Measurements from ENCODE around the gene GPC6. TPM values are rescaled to one million over a fixed set of nuclear protein-coding genes. Genes with fewer than 3 reads are reported as not detected.
A peak's percentile ranks its signal among the peaks of the same experiment; 100 is the strongest.

GPC6 gene
- polyA plus RNA-seq, 1 donor = 26.7 TPM

GRCh38 chr13:93338030-93338429 lies 111.4 kb downstream of the GPC6 start:
- Histone ChIP-seq H3K4me3 (ENCODE audit: low read length) (no peak overlapping the region), H3K27me3 (ENCODE audit: control insufficient read depth, insufficient read depth, low read length) (no peaks in the 10 kb centered on the region), H3K4me1 (ENCODE audit: control insufficient read depth, insufficient read depth, low read length) (no peaks in the 10 kb centered on the region), H3K27ac (ENCODE audit: low read length) (no peak overlapping the region), H3K36me3 (ENCODE audit: control insufficient read depth, insufficient read depth, low read length) (no peaks in the 10 kb centered on the region), H3K9me3 (ENCODE audit: control insufficient read depth, low read depth, low read length) (no peaks in the 10 kb centered on the region)
- WGBS (ENCODE audit: insufficient coverage, low lambda C conversion rate) = 75% methylated on average over 2 of the region's 5 CpGs
- no peak for DNase-seq

- Histone ChIP-seq H3K27me3 (ENCODE audit: control insufficient read depth, insufficient read depth, low read length) (no peaks in the 10 kb centered on the region), H3K27ac (ENCODE audit: low read length) (no peak overlapping the region), H3K9me3 (ENCODE audit: control insufficient read depth, low read depth, low read length) (no peaks in the 10 kb centered on the region), H3K4me3 (ENCODE audit: low read length) (no peak overlapping the region), H3K36me3 (ENCODE audit: control insufficient read depth, insufficient read depth, low read length) (no peaks in the 10 kb centered on the region), H3K4me1 (ENCODE audit: control insufficient read depth, insufficient read depth, low read length) (no peaks in the 10 kb centered on the region)
- DNase-seq = no peak
- WGBS (ENCODE audit: insufficient coverage, low lambda C conversion rate) = 67% methylated on average over 1 of the region's 2 CpGs
These were observed 112.3 kb downstream of the GPC6 start for GRCh38 chr13:93338906-93339305.

- no peaks in the 10 kb centered on the region for H3K27me3 ChIP-seq (ENCODE audit: control insufficient read depth, insufficient read depth, low read length)
- WGBS (ENCODE audit: insufficient coverage, low lambda C conversion rate) = 86% methylated on average over 1 of the region's 4 CpGs
- no peaks in the 10 kb centered on the region for H3K36me3 ChIP-seq (ENCODE audit: control insufficient read depth, insufficient read depth, low read length)
- no peak overlapping the region for H3K27ac ChIP-seq (ENCODE audit: low read length)
- no peaks in the 10 kb centered on the region for H3K9me3 ChIP-seq (ENCODE audit: control insufficient read depth, low read depth, low read length)
- H3K4me3 ChIP-seq (ENCODE audit: low read length) = no peak overlapping the region
- DNase-seq = no peak
- H3K4me1 ChIP-seq (ENCODE audit: control insufficient read depth, insufficient read depth, low read length) = no peaks in the 10 kb centered on the region
These were observed 112.9 kb downstream of the GPC6 start for GRCh38 chr13:93339550-93339949.

GRCh38 chr13:93341517-93341916 lies 114.9 kb downstream of the GPC6 start:
- H3K27me3 ChIP-seq (ENCODE audit: control insufficient read depth, insufficient read depth, low read length) = no peaks in the 10 kb centered on the region
- no peaks in the 10 kb centered on the region for H3K36me3 ChIP-seq (ENCODE audit: control insufficient read depth, insufficient read depth, low read length)
- H3K4me1 ChIP-seq (ENCODE audit: control insufficient read depth, insufficient read depth, low read length) = peaks cover 6% of the 10 kb centered on the region
- H3K4me3 ChIP-seq (ENCODE audit: low read length) = no peak overlapping the region
- no peaks in the 10 kb centered on the region for H3K9me3 ChIP-seq (ENCODE audit: control insufficient read depth, low read depth, low read length)
- H3K27ac ChIP-seq (ENCODE audit: low read length) = no peak overlapping the region
- no peak for DNase-seq
- 100% methylated on average over 3 of the region's 4 CpGs for WGBS (ENCODE audit: insufficient coverage, low lambda C conversion rate)

- H3K27me3 ChIP-seq (ENCODE audit: control insufficient read depth, insufficient read depth, low read length) = no peaks in the 10 kb centered on the region
- DNase-seq = no peak
- WGBS (ENCODE audit: insufficient coverage, low lambda C conversion rate) = 88% methylated on average over 1 of the region's 4 CpGs
- no peak overlapping the region for H3K27ac ChIP-seq (ENCODE audit: low read length)
- H3K9me3 ChIP-seq (ENCODE audit: control insufficient read depth, low read depth, low read length) = no peaks in the 10 kb centered on the region
- no peaks in the 10 kb centered on the region for H3K36me3 ChIP-seq (ENCODE audit: control insufficient read depth, insufficient read depth, low read length)
- no peak overlapping the region for H3K4me3 ChIP-seq (ENCODE audit: low read length)
- peaks cover 6% of the 10 kb centered on the region for H3K4me1 ChIP-seq (ENCODE audit: control insufficient read depth, insufficient read depth, low read length)
These were observed 116.5 kb downstream of the GPC6 start for GRCh38 chr13:93343097-93343496.

- Histone ChIP-seq H3K27ac (ENCODE audit: low read length) (no peak overlapping the region), H3K4me1 (ENCODE audit: control insufficient read depth, insufficient read depth, low read length) (peaks cover 6% of the 10 kb centered on the region), H3K9me3 (ENCODE audit: control insufficient read depth, low read depth, low read length) (no peaks in the 10 kb centered on the region), H3K4me3 (ENCODE audit: low read length) (no peak overlapping the region), H3K27me3 (ENCODE audit: control insufficient read depth, insufficient read depth, low read length) (no peaks in the 10 kb centered on the region), H3K36me3 (ENCODE audit: control insufficient read depth, insufficient read depth, low read length) (no peaks in the 10 kb centered on the region)
- DNase-seq = no peak
- WGBS (ENCODE audit: insufficient coverage, low lambda C conversion rate) = 82% methylated on average over 2 of the region's 3 CpGs
These were observed 117.6 kb downstream of the GPC6 start for GRCh38 chr13:93344048-93344705.

GRCh38 chr13:93345024-93345423 lies 118.4 kb downstream of the GPC6 start:
- H3K36me3 ChIP-seq (ENCODE audit: control insufficient read depth, insufficient read depth, low read length) = no peaks in the 10 kb centered on the region
- no peak for DNase-seq
- no peak overlapping the region for H3K4me3 ChIP-seq (ENCODE audit: low read length)
- no peak overlapping the region for H3K27ac ChIP-seq (ENCODE audit: low read length)
- no peaks in the 10 kb centered on the region for H3K27me3 ChIP-seq (ENCODE audit: control insufficient read depth, insufficient read depth, low read length)
- peaks cover 6% of the 10 kb centered on the region for H3K4me1 ChIP-seq (ENCODE audit: control insufficient read depth, insufficient read depth, low read length)
- no peaks in the 10 kb centered on the region for H3K9me3 ChIP-seq (ENCODE audit: control insufficient read depth, low read depth, low read length)

- Histone ChIP-seq H3K27ac (ENCODE audit: low read length) (no peak overlapping the region), H3K36me3 (ENCODE audit: control insufficient read depth, insufficient read depth, low read length) (no peaks in the 10 kb centered on the region), H3K9me3 (ENCODE audit: control insufficient read depth, low read depth, low read length) (no peaks in the 10 kb centered on the region), H3K27me3 (ENCODE audit: control insufficient read depth, insufficient read depth, low read length) (no peaks in the 10 kb centered on the region), H3K4me1 (ENCODE audit: control insufficient read depth, insufficient read depth, low read length) (peaks cover 6% of the 10 kb centered on the region), H3K4me3 (ENCODE audit: low read length) (no peak overlapping the region)
- 72% methylated on average over 2 of the region's 2 CpGs for WGBS (ENCODE audit: insufficient coverage, low lambda C conversion rate)
- DNase-seq = no peak
These were observed 119.2 kb downstream of the GPC6 start for GRCh38 chr13:93345770-93346169.

- Histone ChIP-seq H3K27ac (ENCODE audit: low read length) (no peak overlapping the region), H3K36me3 (ENCODE audit: control insufficient read depth, insufficient read depth, low read length) (no peaks in the 10 kb centered on the region)
These were observed 126.0 kb downstream of the GPC6 start for GRCh38 chr13:93352616-93353015.

GRCh38 chr13:93355094-93355493 lies 128.5 kb downstream of the GPC6 start:
- no peak overlapping the region for H3K4me3 ChIP-seq (ENCODE audit: low read length)
- no peak overlapping the region for H3K27ac ChIP-seq (ENCODE audit: low read length)
- WGBS (ENCODE audit: insufficient coverage, low lambda C conversion rate) = 40% methylated on average over 2 of the region's 3 CpGs
- no peaks in the 10 kb centered on the region for H3K36me3 ChIP-seq (ENCODE audit: control insufficient read depth, insufficient read depth, low read length)
- H3K9me3 ChIP-seq (ENCODE audit: control insufficient read depth, low read depth, low read length) = no peaks in the 10 kb centered on the region
- no peak for DNase-seq
- no peaks in the 10 kb centered on the region for H3K27me3 ChIP-seq (ENCODE audit: control insufficient read depth, insufficient read depth, low read length)
- peaks cover 6% of the 10 kb centered on the region for H3K4me1 ChIP-seq (ENCODE audit: control insufficient read depth, insufficient read depth, low read length)

More at GRCh38 chr13:93352616-93353015, 126.0 kb downstream of the GPC6 start:
- H3K4me3 ChIP-seq (ENCODE audit: low read length) = no peak overlapping the region
- DNase-seq = no peak
- H3K9me3 ChIP-seq (ENCODE audit: control insufficient read depth, low read depth, low read length) = no peaks in the 10 kb centered on the region
- peaks cover 6% of the 10 kb centered on the region for H3K4me1 ChIP-seq (ENCODE audit: control insufficient read depth, insufficient read depth, low read length)
- no CpG with 5 or more reads among the region's 4 CpGs for WGBS (ENCODE audit: insufficient coverage, low lambda C conversion rate)
- H3K27me3 ChIP-seq (ENCODE audit: control insufficient read depth, insufficient read depth, low read length) = no peaks in the 10 kb centered on the region

GRCh38 chr13:93356469-93356868 lies 129.9 kb downstream of the GPC6 start:
- no peak overlapping the region for H3K4me3 ChIP-seq (ENCODE audit: low read length)
- WGBS (ENCODE audit: insufficient coverage, low lambda C conversion rate) = no CpG with 5 or more reads among the region's 3 CpGs
- peak overlapping the region; percentile 54 for H3K27ac ChIP-seq (ENCODE audit: low read length)
- no peaks in the 10 kb centered on the region for H3K9me3 ChIP-seq (ENCODE audit: control insufficient read depth, low read depth, low read length)
- no peak for DNase-seq
- peaks cover 6% of the 10 kb centered on the region for H3K4me1 ChIP-seq (ENCODE audit: control insufficient read depth, insufficient read depth, low read length)
- no peaks in the 10 kb centered on the region for H3K36me3 ChIP-seq (ENCODE audit: control insufficient read depth, insufficient read depth, low read length)
- H3K27me3 ChIP-seq (ENCODE audit: control insufficient read depth, insufficient read depth, low read length) = no peaks in the 10 kb centered on the region
